COLO668 (cell line): ENCODE results near the gene CCDC68.
"Not testable (repeated sequence)": the region's sequence is repeated elsewhere in the genome, so short reads cannot be mapped to it uniquely, and the experiment has no call there.

ENCODE experiments used
- DNase-seq: peaks from one replicate; lab custom pipeline; 2025; ENCODE audit not compliant: unreplicated experiment; lab: John Stamatoyannopoulos, UW

CCDC68 gene

GRCh38 chr18:54878659-54879358, 80.5 kb downstream of the CCDC68 start:
- no peak for DNase-seq

DNA sequence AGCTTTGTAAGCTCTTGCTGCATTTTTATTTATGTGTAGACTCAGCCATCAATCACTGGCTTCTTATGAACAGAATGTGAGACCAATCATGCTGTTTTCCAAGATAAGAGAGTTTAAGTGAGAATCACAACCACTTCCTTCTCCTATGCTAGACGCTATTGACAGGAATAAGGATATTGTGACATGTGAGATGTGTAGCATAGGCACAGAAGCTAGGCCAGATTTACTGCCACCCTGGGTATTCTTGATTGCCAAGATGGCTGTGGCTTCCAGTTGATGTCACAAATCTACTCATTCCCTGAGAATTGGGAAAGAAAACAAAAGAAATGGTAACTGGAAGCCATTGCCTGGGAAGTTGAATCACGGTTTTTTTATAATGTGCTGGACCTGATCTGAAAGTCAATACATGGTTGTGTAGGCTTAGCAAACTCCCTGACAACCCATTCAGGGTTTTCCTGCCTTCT, 81.1 kb downstream of the CCDC68 start:
- DNase-seq, result no peak

DNA sequence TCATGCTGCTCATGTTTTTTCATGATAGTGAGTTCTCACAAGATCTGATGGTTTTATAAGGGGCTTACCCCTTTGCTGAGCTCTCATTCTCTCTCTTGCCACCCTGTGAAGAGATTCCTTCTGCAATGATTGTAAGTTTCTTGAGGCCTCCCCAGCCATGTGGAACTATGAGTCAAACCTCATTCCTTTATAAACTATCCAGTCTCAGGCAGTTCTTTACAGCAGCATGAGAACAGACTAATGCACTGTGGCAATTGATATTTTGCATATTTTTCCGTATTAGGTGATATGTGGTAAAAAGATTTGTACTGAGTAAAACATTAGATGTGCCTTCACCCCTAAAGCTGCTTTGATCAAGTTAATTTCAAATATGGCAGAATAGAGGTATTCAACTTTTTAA, 82.2 kb downstream of the CCDC68 start:
- no peak for DNase-seq

DNA sequence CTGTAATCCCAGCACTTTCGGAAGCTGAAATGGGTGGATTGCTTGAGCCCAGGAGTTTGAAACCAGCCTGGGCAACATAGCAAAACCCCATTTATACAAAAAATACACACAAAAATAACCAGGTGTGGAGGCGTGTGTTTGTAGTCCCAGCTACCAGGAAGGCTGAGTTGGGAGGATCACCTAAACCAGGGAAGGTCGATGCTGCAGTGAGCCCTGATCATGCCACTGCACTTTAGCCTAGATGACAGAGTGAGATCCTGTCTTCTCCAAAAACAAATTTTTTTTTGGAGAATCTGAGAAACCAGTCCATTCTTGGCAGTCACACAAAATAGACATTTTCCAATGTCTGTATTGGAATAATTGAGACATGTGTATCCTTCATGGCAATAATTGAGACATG, 84.2 kb downstream of the CCDC68 start:
- no peak for DNase-seq

GRCh38 chr18:54873884-54874255, 85.4 kb downstream of the CCDC68 start:
- DNase-seq, result no peak

GRCh38 chr18:54872681-54873080, 86.6 kb downstream of the CCDC68 start:
- no peak for DNase-seq

DNA sequence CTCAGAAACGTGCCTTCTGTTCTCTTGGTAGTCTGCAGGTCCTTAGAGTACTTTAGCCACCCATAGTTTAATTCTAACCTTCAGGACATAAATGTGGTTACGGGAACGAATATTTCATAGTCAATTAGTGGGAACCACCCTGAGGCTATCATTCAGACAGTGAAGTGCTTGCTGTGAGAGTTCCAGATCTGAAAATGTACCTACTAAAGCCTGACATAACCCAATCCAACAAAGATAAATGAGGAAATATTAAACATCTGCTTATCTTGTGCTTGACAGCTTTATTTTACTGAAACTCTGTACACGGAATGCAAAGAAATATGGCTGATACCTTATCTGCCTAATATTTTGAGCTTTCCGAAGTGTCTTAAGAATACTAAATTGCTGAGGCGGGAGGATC, 88.0 kb downstream of the CCDC68 start:
- DNase-seq, result no peak

- DNase-seq, result no peak
These were observed 92.1 kb downstream of the CCDC68 start for GRCh38 chr18:54867131-54867530.

DNA sequence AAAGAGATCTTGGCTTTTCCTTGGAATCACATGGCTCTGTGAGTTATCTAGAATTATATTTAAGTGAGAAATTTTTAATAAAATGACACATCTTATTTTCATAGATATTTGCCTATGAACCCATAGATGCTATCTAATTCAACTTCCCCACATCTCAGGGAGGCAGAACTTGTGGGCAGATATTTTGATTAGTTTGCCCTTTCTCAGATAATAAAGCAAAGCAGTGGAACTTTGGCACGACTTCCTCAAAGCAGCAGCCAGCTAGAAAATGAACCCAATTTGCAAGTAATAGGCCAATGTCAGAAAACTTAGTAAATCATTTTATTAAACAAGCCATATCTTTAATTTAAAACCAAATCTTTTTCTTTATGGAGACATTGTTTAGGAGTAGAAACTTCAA, 98.3 kb downstream of the CCDC68 start:
- no peak for DNase-seq

- DNase-seq, result no peak
These were observed 99.4 kb downstream of the CCDC68 start for GRCh38 chr18:54859667-54860421.

DNA sequence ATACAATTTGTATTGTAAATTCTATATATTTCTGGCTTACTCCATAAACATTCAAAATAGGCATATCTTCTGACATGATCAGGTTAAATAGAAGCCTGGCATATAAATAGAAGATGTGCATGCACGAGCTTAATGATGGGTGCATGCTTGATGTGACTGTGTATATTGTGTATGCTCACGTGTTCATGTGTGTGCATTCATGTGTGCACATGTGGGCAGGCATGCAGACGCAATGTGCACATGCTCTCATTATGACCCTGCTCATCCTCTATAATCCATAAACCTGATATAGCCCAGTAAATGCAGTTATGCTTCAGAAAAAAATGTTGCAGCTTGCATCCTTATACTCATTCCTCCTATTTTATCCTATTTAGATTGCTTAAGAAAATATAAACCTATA, 101.8 kb downstream of the CCDC68 start:
- no peak for DNase-seq

- no peak for DNase-seq
These were observed 103.1 kb downstream of the CCDC68 start for GRCh38 chr18:54856105-54856646.

DNA sequence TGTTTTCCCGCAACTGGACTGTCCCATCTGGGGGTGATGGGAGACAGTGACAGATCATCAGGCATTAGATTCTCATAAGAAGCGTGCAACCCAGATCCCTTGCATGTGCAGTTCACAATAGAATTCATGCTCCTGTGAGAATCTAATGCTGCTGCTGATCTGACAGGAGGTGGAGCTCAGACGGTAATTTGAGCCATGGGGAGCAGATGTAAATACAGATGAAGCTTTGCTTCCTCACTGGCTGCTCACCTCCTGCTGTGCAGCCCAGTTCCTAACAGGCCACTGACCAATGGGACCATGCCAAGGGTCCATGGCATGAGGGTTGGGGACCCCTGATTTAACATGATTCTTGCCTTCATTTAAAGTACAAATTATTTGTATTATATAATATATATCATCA, 104.2 kb downstream of the CCDC68 start:
- DNase-seq, result not testable (repeated sequence)

DNA sequence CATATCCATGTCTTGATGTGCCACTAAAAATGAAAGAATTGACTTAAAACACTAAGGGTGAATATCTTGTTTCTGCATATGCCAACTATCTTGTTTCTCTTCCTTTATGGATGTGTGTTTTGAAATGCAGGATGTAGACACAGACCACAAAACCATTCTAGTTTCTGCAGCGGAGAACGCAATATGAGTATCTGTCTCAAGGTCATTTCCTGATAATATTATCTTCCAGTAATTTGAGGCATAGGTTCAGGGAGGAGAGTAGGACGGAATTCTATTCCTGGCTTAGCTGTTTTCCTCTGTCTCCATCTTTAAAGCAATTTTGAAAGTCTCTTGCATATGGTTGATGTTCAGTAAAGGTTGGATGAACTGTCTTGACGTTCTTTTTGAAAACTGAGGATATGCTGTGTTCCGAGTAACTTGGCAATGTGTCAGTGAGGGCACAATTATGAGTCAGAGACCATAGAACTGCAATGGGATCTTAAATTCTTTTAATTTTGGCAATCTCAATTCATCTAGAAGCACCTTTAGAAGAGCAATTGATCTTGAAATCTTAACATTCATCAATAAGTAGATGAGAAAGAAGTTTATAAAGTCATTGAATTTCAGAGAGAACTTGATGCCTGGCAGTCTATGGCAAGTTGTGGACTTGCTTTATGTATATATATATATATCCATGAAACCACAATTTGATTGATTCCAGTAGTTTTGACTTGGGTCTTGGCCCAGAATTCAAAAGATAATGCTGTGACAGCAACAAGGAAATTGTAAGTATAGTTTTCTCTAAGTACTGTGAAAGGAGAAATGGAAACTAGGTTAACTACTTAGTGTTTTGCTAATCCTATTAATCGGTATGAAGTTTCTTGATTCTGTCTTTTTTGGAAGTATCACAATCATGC, 106.2 kb downstream of the CCDC68 start:
- DNase-seq, result no peak
